Stimulated activated CD4-positive, alpha-beta T cell treated with anti-CD3 and anti-CD28 coated beads, TNF-alpha, amount 100 ng/mL, for 48 hours (primary cell): ENCODE results near the gene CCDC171.
"Not testable (repeated sequence)": the region's sequence is repeated elsewhere in the genome, so short reads cannot be mapped to it uniquely, and the experiment has no call there.

ENCODE experiments used
- DNase-seq, 3 donors: peaks; one replicate each; pipeline ENCODE4 v3.0.0-alpha.2; 2020; ENCODE audit warnings: low read depth in 3 of 3

Gene CCDC171

GRCh38 chr9:15552636-15553527 is at the start of gene CCDC171:
CCDC171 (plus strand) TSS chr9:15553043; CDS start chr9:15564089, 11,046 bp downstream.
- DNase-seq: peak; percentile 73 to 77 (median 77)

GRCh38 chr9:15505921-15506320 is 46.9 kb upstream of the CCDC171 start:
- no peak for DNase-seq

- peak; percentile 30 to 63 (median 35) for DNase-seq
Observed at GRCh38 chr9:15509931-15510788, 42.7 kb upstream of the CCDC171 start.

GRCh38 chr9:15510789-15511575 is 41.9 kb upstream of the CCDC171 start, which contains the start of gene PSIP1:
PSIP1 (minus strand) TSS chr9:15510970; CDS start chr9:15510188, 782 bp downstream.
- DNase-seq: peak; percentile 74 to 79 (median 76)

- DNase-seq: no peak
Observed at GRCh38 chr9:15512204-15512603, 40.6 kb upstream of the CCDC171 start.

GRCh38 chr9:15512889-15513288 is 40.0 kb upstream of the CCDC171 start:
- no peak for DNase-seq

GRCh38 chr9:15513335-15513734 is 39.5 kb upstream of the CCDC171 start:
- peak in 2 of 3 donors; percentile 2 to 15 for DNase-seq

- no peak for DNase-seq
Observed at GRCh38 chr9:15519831-15520230, 33.0 kb upstream of the CCDC171 start.

GRCh38 chr9:15521254-15521653 is 31.6 kb upstream of the CCDC171 start:
- DNase-seq: no peak

GRCh38 chr9:15522130-15522755 is 30.6 kb upstream of the CCDC171 start:
- no peak for DNase-seq

- DNase-seq: no peak
Observed at GRCh38 chr9:15524845-15525455, 27.9 kb upstream of the CCDC171 start.

- no peak for DNase-seq
Observed at GRCh38 chr9:15525958-15526357, 26.9 kb upstream of the CCDC171 start.

- DNase-seq: not testable (repeated sequence)
Observed at GRCh38 chr9:15527035-15527434, 25.8 kb upstream of the CCDC171 start.

GRCh38 chr9:15529566-15530324 is 23.1 kb upstream of the CCDC171 start:
- no peak for DNase-seq

GRCh38 chr9:15531380-15531779 is 21.5 kb upstream of the CCDC171 start:
- no peak for DNase-seq

GRCh38 chr9:15541872-15542271 is 11.0 kb upstream of the CCDC171 start:
- DNase-seq: no peak

GRCh38 chr9:15542624-15543023 is 10.2 kb upstream of the CCDC171 start:
- DNase-seq: no peak

- no peak for DNase-seq
Observed at GRCh38 chr9:15543047-15543813, 9.6 kb upstream of the CCDC171 start.

- no peak for DNase-seq
Observed at GRCh38 chr9:15549611-15550010, 3.2 kb upstream of the CCDC171 start.
